ENCODE measurements around the gene COL12A1.

COL12A1 gene

DNA sequence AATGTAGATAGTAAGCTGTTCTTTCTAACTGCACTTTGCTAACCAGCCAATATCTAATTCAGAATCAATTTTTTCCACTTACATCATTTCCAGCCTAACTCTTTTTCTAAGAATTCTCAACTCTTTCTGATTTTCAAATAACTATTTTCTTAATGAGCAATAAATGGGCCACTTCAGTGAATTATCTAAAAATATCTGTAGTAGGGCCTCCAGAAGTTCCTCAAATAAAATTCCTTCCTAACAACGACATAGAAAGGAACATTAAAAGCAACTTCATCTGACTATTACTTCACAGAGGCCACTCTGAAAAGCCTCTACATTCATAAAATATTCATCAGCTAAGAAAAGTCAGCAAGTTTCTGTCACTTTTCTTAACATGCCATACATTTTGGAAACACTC lies 4.8 kb downstream of the COL12A1 start:
- H3K27ac ChIP-seq (ENCODE audit: low read length, poor library complexity, severe bottlenecking): no peak overlapping the region
- H2BK12ac ChIP-seq (ENCODE audit: low read length in 2 of 2): no peak overlapping the region
- no peak overlapping the region for H3K4me2 ChIP-seq (ENCODE audit: low read length, poor library complexity, severe bottlenecking)
- WGBS: 32% methylated on average over 1 of the region's 1 CpG
- no peaks in the 10 kb centered on the region for H3K36me3 ChIP-seq (ENCODE audit: control insufficient read depth in 1 of 2, insufficient read depth in 2 of 2, low read depth in 1 of 2, low read length in 2 of 2)
- no peak overlapping the region for H3K14ac ChIP-seq (ENCODE audit: low read length in 2 of 2)
- no peak overlapping the region for H4K91ac ChIP-seq (ENCODE audit: low read length)
- no peak for DNase-seq
- H2AK5ac ChIP-seq (ENCODE audit: low read length, severe bottlenecking): no peak overlapping the region
- no peak overlapping the region for H4K8ac ChIP-seq (ENCODE audit: low read length)
- no peak overlapping the region for H3K23ac ChIP-seq (ENCODE audit: low read length in 2 of 2)
- H2BK5ac ChIP-seq (ENCODE audit: low read depth, low read length, poor library complexity, severe bottlenecking): no peak overlapping the region
- H2BK15ac ChIP-seq (ENCODE audit: low read depth, poor library complexity, severe bottlenecking): no peak overlapping the region
- H3K4me3 ChIP-seq (ENCODE audit: insufficient read depth in 1 of 2, low read depth in 1 of 2, low read length in 2 of 2): peak overlapping the region in 1 of 2 experiments; percentile 96
- no peaks in the 10 kb centered on the region for H3K27me3 ChIP-seq (ENCODE audit: control insufficient read depth in 1 of 2, insufficient read depth in 1 of 2, low read length in 2 of 2)
- H3K9me3 ChIP-seq (ENCODE audit: control insufficient read depth, low read length): peaks cover under 1% of the 10 kb centered on the region
- no peaks in the 10 kb centered on the region for H3K79me1 ChIP-seq (replicated peaks; ENCODE audit: low read length, poor library complexity, severe bottlenecking)
- peaks cover 13% of the 10 kb centered on the region for H3K4me1 ChIP-seq (ENCODE audit: control insufficient read depth, insufficient read depth, low read depth, low read length)
- H3K4ac ChIP-seq (ENCODE audit: low read depth in 1 of 2, low read length in 2 of 2): no peak overlapping the region
- no peak overlapping the region for H3K18ac ChIP-seq (ENCODE audit: low read depth in 1 of 2, low read length in 2 of 2)
- H3K9ac ChIP-seq (ENCODE audit: low read length): peak overlapping the region; percentile 95
- no peak overlapping the region for H2AFZ ChIP-seq (ENCODE audit: low read depth, low read length)
- no peak overlapping the region for H2BK120ac ChIP-seq (ENCODE audit: low read depth, low read length)

DNA sequence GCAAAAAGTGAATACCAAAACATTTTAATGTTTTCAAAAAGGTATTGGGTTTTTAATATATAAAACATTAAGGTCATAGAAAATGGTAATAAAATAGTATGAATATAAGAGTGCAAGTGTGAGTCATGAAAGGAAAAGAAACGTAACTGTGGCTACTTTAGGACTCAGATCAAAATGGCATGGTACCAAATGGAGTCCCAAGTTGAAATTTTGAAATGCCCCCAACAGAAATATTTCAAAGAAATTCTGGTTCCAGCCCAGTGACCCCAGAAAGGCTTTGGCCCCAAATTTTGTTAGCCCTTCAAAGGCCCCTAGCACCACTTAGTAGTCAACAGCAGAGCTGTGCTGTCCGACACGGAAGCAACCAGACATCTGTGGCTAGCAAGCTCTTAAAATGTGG lies 6.0 kb downstream of the COL12A1 start:
- H3K23ac ChIP-seq (ENCODE audit: low read length in 2 of 2): no peak overlapping the region
- H3K4ac ChIP-seq (ENCODE audit: low read depth in 1 of 2, low read length in 2 of 2): peak overlapping the region in 1 of 2 experiments; percentile 67
- no peak overlapping the region for H2BK12ac ChIP-seq (ENCODE audit: low read length in 2 of 2)
- no peak for DNase-seq
- H3K4me2 ChIP-seq (ENCODE audit: low read length, poor library complexity, severe bottlenecking): no peak overlapping the region
- H3K9me3 ChIP-seq (ENCODE audit: control insufficient read depth, low read length): peaks cover 12% of the 10 kb centered on the region
- H3K4me1 ChIP-seq (ENCODE audit: control insufficient read depth, insufficient read depth, low read depth, low read length): peaks cover 13% of the 10 kb centered on the region
- H4K8ac ChIP-seq (ENCODE audit: low read length): no peak overlapping the region
- H2BK5ac ChIP-seq (ENCODE audit: low read depth, low read length, poor library complexity, severe bottlenecking): peak overlapping the region; percentile 14
- no peak overlapping the region for H3K14ac ChIP-seq (ENCODE audit: low read length in 2 of 2)
- no peaks in the 10 kb centered on the region for H3K36me3 ChIP-seq (ENCODE audit: control insufficient read depth in 1 of 2, insufficient read depth in 2 of 2, low read depth in 1 of 2, low read length in 2 of 2)
- peak overlapping the region; percentile 39 for H3K9ac ChIP-seq (ENCODE audit: low read length)
- H2AFZ ChIP-seq (ENCODE audit: low read depth, low read length): no peak overlapping the region
- H3K27ac ChIP-seq (ENCODE audit: low read length, poor library complexity, severe bottlenecking): no peak overlapping the region
- H2AK5ac ChIP-seq (ENCODE audit: low read length, severe bottlenecking): peak overlapping the region; percentile 13
- no peak overlapping the region for H3K4me3 ChIP-seq (ENCODE audit: insufficient read depth in 1 of 2, low read depth in 1 of 2, low read length in 2 of 2)
- no peak overlapping the region for H3K18ac ChIP-seq (ENCODE audit: low read depth in 1 of 2, low read length in 2 of 2)
- H2BK15ac ChIP-seq (ENCODE audit: low read depth, poor library complexity, severe bottlenecking): no peak overlapping the region
- no peak overlapping the region for H2BK120ac ChIP-seq (ENCODE audit: low read depth, low read length)
- 91% methylated on average over 3 of the region's 3 CpGs for WGBS
- no peaks in the 10 kb centered on the region for H3K27me3 ChIP-seq (ENCODE audit: control insufficient read depth in 1 of 2, insufficient read depth in 1 of 2, low read length in 2 of 2)
- no peak overlapping the region for H4K91ac ChIP-seq (ENCODE audit: low read length)
- no peaks in the 10 kb centered on the region for H3K79me1 ChIP-seq (replicated peaks; ENCODE audit: low read length, poor library complexity, severe bottlenecking)

DNA sequence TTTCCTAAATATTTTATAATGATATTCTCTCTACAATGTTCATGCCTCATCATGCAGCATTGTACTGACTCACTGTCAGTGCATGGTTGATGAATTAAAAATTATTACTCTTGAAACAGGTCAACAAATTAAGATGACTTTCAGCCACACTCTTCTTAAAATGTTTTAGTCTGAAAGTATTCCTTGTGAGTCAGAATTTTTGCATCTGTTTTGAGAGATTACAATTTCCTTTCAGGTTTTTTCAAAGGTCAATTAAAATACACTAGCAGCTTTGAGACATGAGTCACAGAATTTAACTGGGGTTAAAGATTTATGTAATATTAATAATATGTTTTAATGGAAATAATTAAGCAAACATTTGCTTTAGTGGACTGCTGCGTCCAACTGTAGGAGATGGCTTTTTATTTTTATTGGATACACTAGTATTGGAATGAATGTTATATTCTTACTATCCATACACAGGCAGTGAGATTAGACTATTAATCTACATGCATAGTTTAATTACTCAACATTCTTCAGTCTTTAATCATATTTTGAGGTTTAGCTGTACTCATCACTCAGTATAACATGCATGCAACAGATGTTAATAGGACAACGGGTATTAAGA lies 9.7 kb downstream of the COL12A1 start:
- Histone ChIP-seq H2AK5ac (ENCODE audit: low read length, severe bottlenecking) (no peak overlapping the region), H3K18ac (ENCODE audit: low read depth in 1 of 2, low read length in 2 of 2) (no peak overlapping the region), H2BK120ac (ENCODE audit: low read depth, low read length) (no peak overlapping the region), H3K27ac (ENCODE audit: low read length, poor library complexity, severe bottlenecking) (peak overlapping the region; percentile 54), H4K8ac (ENCODE audit: low read length) (no peak overlapping the region), H3K4ac (ENCODE audit: low read depth in 1 of 2, low read length in 2 of 2) (no peak overlapping the region), H3K14ac (ENCODE audit: low read length in 2 of 2) (no peak overlapping the region), H2BK15ac (ENCODE audit: low read depth, poor library complexity, severe bottlenecking) (no peak overlapping the region), H3K4me3 (ENCODE audit: insufficient read depth in 1 of 2, low read depth in 1 of 2, low read length in 2 of 2) (no peak overlapping the region), H3K79me1 (replicated peaks; ENCODE audit: low read length, poor library complexity, severe bottlenecking) (peaks cover 3% of the 10 kb centered on the region), H2BK5ac (ENCODE audit: low read depth, low read length, poor library complexity, severe bottlenecking) (no peak overlapping the region), H3K9me3 (ENCODE audit: control insufficient read depth, low read length) (peaks cover 46% of the 10 kb centered on the region), H3K27me3 (ENCODE audit: control insufficient read depth in 1 of 2, insufficient read depth in 1 of 2, low read length in 2 of 2) (no peaks in the 10 kb centered on the region), H3K4me1 (ENCODE audit: control insufficient read depth, insufficient read depth, low read depth, low read length) (peaks cover 2% of the 10 kb centered on the region), H3K36me3 (ENCODE audit: control insufficient read depth in 1 of 2, insufficient read depth in 2 of 2, low read depth in 1 of 2, low read length in 2 of 2) (peaks cover 0 to 33% of the 10 kb centered on the region in 2 experiments), H3K23ac (ENCODE audit: low read length in 2 of 2) (no peak overlapping the region), H4K91ac (ENCODE audit: low read length) (no peak overlapping the region), H3K9ac (ENCODE audit: low read length) (no peak overlapping the region), H2AFZ (ENCODE audit: low read depth, low read length) (no peak overlapping the region), H2BK12ac (ENCODE audit: low read length in 2 of 2) (no peak overlapping the region), H3K4me2 (ENCODE audit: low read length, poor library complexity, severe bottlenecking) (no peak overlapping the region)
- DNase-seq: peak; percentile 27
- no CpG with 5 or more reads among the region's 2 CpGs for WGBS

DNA sequence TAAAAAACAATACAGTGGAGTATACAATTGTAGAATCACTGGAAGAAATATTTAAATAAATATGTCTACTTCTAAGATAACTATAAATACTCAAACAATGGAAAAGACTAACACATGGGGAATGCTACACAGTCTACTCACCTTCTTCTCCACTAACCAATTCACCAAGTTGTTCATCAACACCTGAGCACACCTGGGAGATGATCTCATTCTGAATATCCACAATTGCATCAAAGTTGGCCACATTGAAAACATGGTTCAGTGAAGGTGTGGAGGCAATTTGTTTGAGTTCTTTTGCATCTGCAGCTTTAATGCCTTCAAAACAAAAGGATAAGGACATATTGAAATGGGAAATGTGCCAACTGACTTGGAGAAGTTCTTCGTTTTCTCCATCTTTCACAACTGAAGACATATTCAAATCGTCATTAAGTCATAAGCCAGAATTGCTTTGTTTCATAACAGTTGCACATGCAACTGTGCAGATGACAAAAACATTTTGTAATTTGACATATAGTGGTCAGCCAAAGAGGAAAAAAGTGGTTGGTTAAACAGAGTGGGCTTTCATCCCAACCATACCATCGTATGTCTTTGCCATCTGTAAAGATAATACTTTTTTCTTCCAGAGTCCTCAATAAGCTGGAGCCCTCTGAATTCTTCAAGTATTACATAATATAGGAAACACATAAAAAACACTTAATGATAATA lies 17.5 kb downstream of the COL12A1 start:
- Histone ChIP-seq H3K27ac (ENCODE audit: low read length, poor library complexity, severe bottlenecking) (peak overlapping the region; percentile 1), H3K79me1 (replicated peaks; ENCODE audit: low read length, poor library complexity, severe bottlenecking) (peaks cover 4% of the 10 kb centered on the region), H4K8ac (ENCODE audit: low read length) (no peak overlapping the region), H3K9ac (ENCODE audit: low read length) (no peak overlapping the region), H3K27me3 (ENCODE audit: control insufficient read depth in 1 of 2, insufficient read depth in 1 of 2, low read length in 2 of 2) (no peaks in the 10 kb centered on the region), H3K4me3 (ENCODE audit: insufficient read depth in 1 of 2, low read depth in 1 of 2, low read length in 2 of 2) (no peak overlapping the region), H3K36me3 (ENCODE audit: control insufficient read depth in 1 of 2, insufficient read depth in 2 of 2, low read depth in 1 of 2, low read length in 2 of 2) (peaks cover 2 to 82% of the 10 kb centered on the region in 2 experiments), H2BK5ac (ENCODE audit: low read depth, low read length, poor library complexity, severe bottlenecking) (no peak overlapping the region), H3K18ac (ENCODE audit: low read depth in 1 of 2, low read length in 2 of 2) (no peak overlapping the region), H3K4me1 (ENCODE audit: control insufficient read depth, insufficient read depth, low read depth, low read length) (peaks cover 2% of the 10 kb centered on the region), H4K91ac (ENCODE audit: low read length) (no peak overlapping the region), H2AFZ (ENCODE audit: low read depth, low read length) (no peak overlapping the region), H3K14ac (ENCODE audit: low read length in 2 of 2) (no peak overlapping the region), H3K23ac (ENCODE audit: low read length in 2 of 2) (no peak overlapping the region), H3K4me2 (ENCODE audit: low read length, poor library complexity, severe bottlenecking) (no peak overlapping the region), H3K9me3 (ENCODE audit: control insufficient read depth, low read length) (peaks cover 32% of the 10 kb centered on the region), H2BK120ac (ENCODE audit: low read depth, low read length) (no peak overlapping the region), H2BK12ac (ENCODE audit: low read length in 2 of 2) (no peak overlapping the region), H2BK15ac (ENCODE audit: low read depth, poor library complexity, severe bottlenecking) (no peak overlapping the region), H3K4ac (ENCODE audit: low read depth in 1 of 2, low read length in 2 of 2) (no peak overlapping the region), H2AK5ac (ENCODE audit: low read length, severe bottlenecking) (no peak overlapping the region)
- no peak for DNase-seq
- WGBS: 100% methylated on average over 1 of the region's 3 CpGs

Measured in mesenchymal stem cell (in vitro differentiated cells and primary cell).